PC-3 (cell line): Measurements from ENCODE around the gene DHX40. TPM values are rescaled to one million over a fixed set of nuclear protein-coding genes. Genes with fewer than 3 reads are reported as not detected.
"Not testable (repeated sequence)": the region's sequence is repeated elsewhere in the genome, so short reads cannot be mapped to it uniquely, and the experiment has no call there.

Experiments used
- ATAC-seq: fragments of 200-7000 bp; cut with Tn5 transposase; 2 replicates; pipeline ENCODE4 v1.9.1; 2020; ENCODE audit warnings: mild to moderate bottlenecking, moderate library complexity
- BruUV-seq: library from RNA; stranded (reverse); fragments of 400-500 nt; replicated peaks from 2 replicates; lab custom pipeline; 2021; lab: Mats Ljungman, UMichigan
- CTCF ChIA-PET: fragments of 300-600 bp; sonication (Branson Sonifier 250); formaldehyde crosslinking; loops from one replicate; lab custom pipeline; 2022; ENCODE audit warnings: antibody characterized with exemption; lab: Charles Lee
- POLR2A ChIA-PET: fragments of 300-600 bp; sonication (Branson Sonifier 250); formaldehyde crosslinking; loops from one replicate; lab custom pipeline; 2022; ENCODE audit warnings: antibody characterized with exemption; ENCODE audit not compliant: unreplicated experiment; lab: Charles Lee
- DNase-seq: peaks from one replicate; pipeline ENCODE4 v3.0.0-alpha.2; 2015
- H2AFZ ChIP-seq: fragments of 300-600 bp; sonication (generic); 2 replicates; pipeline ENCODE4 v1.6.0; 2016; ENCODE audit warnings: antibody characterized with exemption, low read length
- H3F3A ChIP-seq: fragments of 300-600 bp; sonication (generic); one replicate; pipeline ENCODE4 v1.6.0; 2017; ENCODE audit warnings: antibody characterized with exemption, low read length, control low read depth, mild to moderate bottlenecking; ENCODE audit not compliant: unreplicated experiment
- H3K27ac ChIP-seq: fragments of 300-600 bp; sonication (generic); 2 replicates; pipeline ENCODE4 v1.5.1; 2016; ENCODE audit warnings: mild to moderate bottlenecking, low read length
- H3K27me3 ChIP-seq: fragments of 300-600 bp; sonication (generic); 2 replicates; pipeline ENCODE4 v1.6.1; 2016; ENCODE audit warnings: low read length, mixed read lengths
- H3K36me3 ChIP-seq: fragments of 300-600 bp; sonication (generic); 2 replicates; pipeline ENCODE4 v1.6.1; 2016; ENCODE audit warnings: low read depth, mixed run types, low read length, mixed read lengths
- H3K4me1 ChIP-seq: fragments of 300-600 bp; sonication (generic); 2 replicates; pipeline ENCODE4 v1.5.1; 2016; ENCODE audit warnings: low read length; ENCODE audit not compliant: insufficient read depth
- H3K4me2 ChIP-seq: fragments of 300-600 bp; sonication (generic); 2 replicates; pipeline ENCODE4 v1.6.0; 2016; ENCODE audit warnings: low read length
- H3K4me3 ChIP-seq: fragments of 300-600 bp; sonication (generic); 2 replicates; pipeline ENCODE4 v1.5.1; 2016; ENCODE audit warnings: mild to moderate bottlenecking, low read length, mixed read lengths
- H3K79me2 ChIP-seq: fragments of 300-600 bp; sonication (generic); 2 replicates; pipeline ENCODE4 v1.6.1; 2017; ENCODE audit warnings: low read length, mixed read lengths
- H3K9ac ChIP-seq: fragments of 300-600 bp; sonication (generic); 2 replicates; pipeline ENCODE4 v1.6.0; 2016; ENCODE audit warnings: mild to moderate bottlenecking, low read length
- H3K9me2 ChIP-seq: fragments of 300-600 bp; sonication (generic); replicated peaks from 2 replicates; pipeline ENCODE4 v1.6.1; 2016; ENCODE audit warnings: mixed run types, low read length, mixed read lengths
- H3K9me3 ChIP-seq: fragments of 300-600 bp; sonication (generic); 2 replicates; pipeline ENCODE4 v1.6.1; 2016; ENCODE audit warnings: low read length, mixed read lengths
- H4K20me1 ChIP-seq: fragments of 300-600 bp; sonication (generic); 2 replicates; pipeline ENCODE4 v1.6.1; 2016; ENCODE audit warnings: low read length, mixed read lengths
- CTCF ChIP-seq: fragments of 300-600 bp; sonication (generic); conservative IDR thresholded peaks from 2 replicates; pipeline ENCODE4 v1.5.1; 2017; ENCODE audit warnings: antibody characterized with exemption, low read depth, mild to moderate bottlenecking, low read length
- EZH2 ChIP-seq: fragments of 300-600 bp; sonication (generic); IDR thresholded peaks from one replicate; pipeline ENCODE4 v1.6.1; 2017; ENCODE audit warnings: antibody characterized with exemption, mild to moderate bottlenecking, low read length; ENCODE audit not compliant: unreplicated experiment
- EZH2phosphoT487 ChIP-seq: fragments of 300-600 bp; sonication (generic); IDR thresholded peaks from 2 replicates; pipeline ENCODE4 v1.6.1; 2018; ENCODE audit warnings: mild to moderate bottlenecking, antibody characterized with exemption, low read length, borderline replicate concordance
- intact Hi-C: fragments of 100-400 bp; cut with micrococcal nuclease; formaldehyde crosslinking; loops from 2 replicates; pipeline ENCODE4 v1.9.0; 2023
- total RNA-seq: library from RNA; depleted of rRNA; stranded (reverse); fragments of >200 nt; gene quantifications from 2 replicates; pipeline ENCODE4 v1.2.3, GENCODE V29; 2014

The DHX40 gene
- total RNA-seq, 1 experiment from 2014 or later, result 38.9 TPM

GRCh38 chr17:59519132-59519531, 46.3 kb upstream of the DHX40 start:
- no peak overlapping the region for H3K4me2 ChIP-seq
- intact Hi-C loops, result no loop called here
- peaks cover 4% of the 10 kb centered on the region; the same call in 1 of the 2 replicates for H3K4me1 ChIP-seq
- DNase-seq (no peak), ATAC-seq (no peak)
- no peaks in the 10 kb centered on the region for H4K20me1 ChIP-seq
- H3F3A ChIP-seq, result no peaks in the 10 kb centered on the region
- no peaks in the 10 kb centered on the region for H3K27me3 ChIP-seq
- no peaks in the 10 kb centered on the region for H3K79me2 ChIP-seq
- H3K27ac ChIP-seq, result no peak overlapping the region
- H3K9me3 ChIP-seq, result no peaks in the 10 kb centered on the region
- H2AFZ ChIP-seq, result no peak overlapping the region
- no peaks in the 10 kb centered on the region for H3K36me3 ChIP-seq
- ChIA-PET POLR2A (no interaction called here), CTCF (interaction anchor here (0.6 to 0.7 kb wide), 3 partner anchors 25 to 299 kb away, joined by 3 to 8 read pairs (median 8); no protein-coding TSS in a partner anchor)
- no peak overlapping the region for H3K9ac ChIP-seq
- no peak for TF ChIP-seq CTCF
- no peak overlapping the region for H3K4me3 ChIP-seq
- H3K9me2 ChIP-seq, result no peaks in the 10 kb centered on the region
- no TSS peak for BruUV-seq

- POLR2A ChIA-PET, result no interaction called here
- Histone ChIP-seq H3K27ac (no peak overlapping the region), H3K79me2 (no peaks in the 10 kb centered on the region), H2AFZ (no peak overlapping the region), H3K9me2 (no peaks in the 10 kb centered on the region), H3K4me1 (peaks cover 4% of the 10 kb centered on the region; the same call in 1 of the 2 replicates), H3K36me3 (no peaks in the 10 kb centered on the region), H3K27me3 (no peaks in the 10 kb centered on the region), H3K4me3 (no peak overlapping the region), H3K9ac (no peak overlapping the region), H3K9me3 (no peaks in the 10 kb centered on the region), H3F3A (no peaks in the 10 kb centered on the region), H4K20me1 (no peaks in the 10 kb centered on the region), H3K4me2 (no peak overlapping the region)
- TF ChIP-seq EZH2, result no peak
- TF ChIP-seq EZH2phosphoT487, result no peak
- TF ChIP-seq CTCF, result no peak
- DNase-seq (no peak), ATAC-seq (no peak)
- CTCF ChIA-PET, result no interaction called here
- intact Hi-C loops, result loop anchor here (2.0 to 10.0 kb wide), 3 partner anchors 95 to 339 kb away; partner anchors contain the start of gene CLTC
- no TSS peak for BruUV-seq
Observed at GRCh38 chr17:59520251-59520650, 45.2 kb upstream of the DHX40 start.

- intact Hi-C loops, result loop anchor here (1.0 to 10.0 kb wide), 4 partner anchors 38 to 337 kb away; partner anchors contain the start of gene CLTC
- Histone ChIP-seq H3K9me3 (no peaks in the 10 kb centered on the region), H3K9ac (0 out of 2 replicates have a peak overlapping the region, but pooled peaks have one; percentile 1), H2AFZ (peak overlapping the region; percentile 58), H3K4me2 (peak overlapping the region; percentile 45), H4K20me1 (no peaks in the 10 kb centered on the region), H3K27ac (no peak overlapping the region), H3K9me2 (no peaks in the 10 kb centered on the region), H3K4me3 (no peak overlapping the region), H3F3A (no peaks in the 10 kb centered on the region), H3K79me2 (no peaks in the 10 kb centered on the region), H3K27me3 (no peaks in the 10 kb centered on the region), H3K36me3 (no peaks in the 10 kb centered on the region), H3K4me1 (peaks cover 4% of the 10 kb centered on the region; the same call in 1 of the 2 replicates)
- no TSS peak for BruUV-seq
- ATAC-seq, result peak; percentile 97
- DNase-seq, result peak; percentile 81
- POLR2A ChIA-PET, result no interaction called here
- CTCF ChIA-PET, result interaction anchor here (0.6 to 1.0 kb wide), 3 partner anchors 15 to 464 kb away, joined by 4 to 16 read pairs (median 4); no protein-coding TSS in a partner anchor
- TF ChIP-seq EZH2, result no peak
- TF ChIP-seq CTCF, result peak; percentile 95
Observed at GRCh38 chr17:59521465-59522126, 43.8 kb upstream of the DHX40 start.

- H3K4me2 ChIP-seq, H3K9ac ChIP-seq, H3K9me3 ChIP-seq, H3K4me3 ChIP-seq, CTCF ChIA-PET, H3K9me2 ChIP-seq, H3K4me1 ChIP-seq, POLR2A ChIA-PET, H2AFZ ChIP-seq, H3K27ac ChIP-seq, DNase-seq, H3K27me3 ChIP-seq, H3F3A ChIP-seq, H3K36me3 ChIP-seq, BruUV-seq, H3K79me2 ChIP-seq, H4K20me1 ChIP-seq, ATAC-seq: not testable (repeated sequence)
- intact Hi-C loops, result loop anchor here (10.0 kb wide), 2 partner anchors 90 to 210 kb away; partner anchors contain the start of gene CLTC
Observed at GRCh38 chr17:59524930-59525329, 40.5 kb upstream of the DHX40 start.
